Measurements from ENCODE around the gene STK10. TPM values are rescaled to one million over a fixed set of nuclear protein-coding genes. Genes with fewer than 3 reads are reported as not detected.

The STK10 gene
- total and polyA plus RNA-seq, 2 of the 8 experiments (the other 6 are each of a cell fraction or from before 2014, with no cell fraction given) = 10.5 to 21.4 TPM

- TF ChIP-seq RXRA (IDR thresholded peaks at IDR 0.05; ENCODE audit: insufficient read depth, low read depth, low read length) = no peak
- TF ChIP-seq CBX5 (IDR thresholded peaks at IDR 0.05; ENCODE audit: low read depth, low read length) = no peak
- TF ChIP-seq EGR1 (IDR thresholded peaks at IDR 0.05; ENCODE audit: borderline replicate concordance, low read depth, low read length) = no peak
Measured at GRCh38 chr5:172102218-172102870, 85.7 kb downstream of the STK10 start (continued).

Measured in H1 (cell line).